Measurements from ENCODE around the gene H6PD. TPM values are rescaled to one million over a fixed set of nuclear protein-coding genes. Genes with fewer than 3 reads are reported as not detected.

H6PD gene
- total RNA-seq, 1 donor from 2014 or later: 43.7 TPM

- ATAC-seq: no peak
- Histone ChIP-seq H3K4me3 (no peak overlapping the region), H3K4me1 (peaks cover 28% of the 10 kb centered on the region), H3K27me3 (no peaks in the 10 kb centered on the region), H3K27ac (no peak overlapping the region), H3K9me3 (no peaks in the 10 kb centered on the region), H3K36me3 (no peaks in the 10 kb centered on the region)
- no peak for DNase-seq
- TF ChIP-seq CTCF (IDR thresholded peaks at IDR 0.05): no peak
- intact Hi-C loops (cut with DNase I): no loop called here
Measured at GRCh38 chr1:9317591-9318417, 83.2 kb downstream of the H6PD start.

- ATAC-seq (no peak), DNase-seq (no peak)
- Histone ChIP-seq H3K9me3 (no peaks in the 10 kb centered on the region), H3K4me3 (no peak overlapping the region), H3K4me1 (peaks cover 28% of the 10 kb centered on the region), H3K36me3 (no peaks in the 10 kb centered on the region), H3K27ac (no peak overlapping the region), H3K27me3 (no peaks in the 10 kb centered on the region)
- TF ChIP-seq CTCF (IDR thresholded peaks at IDR 0.05): no peak
- intact Hi-C loops (cut with DNase I): no loop called here
Measured at GRCh38 chr1:9319208-9319788, 84.7 kb downstream of the H6PD start.

GRCh38 chr1:9319789-9320519 is 85.4 kb downstream of the H6PD start:
- H3K27ac ChIP-seq: no peak overlapping the region
- DNase-seq (no peak), ATAC-seq (no peak)
- TF ChIP-seq CTCF (IDR thresholded peaks at IDR 0.05): no peak
- no peaks in the 10 kb centered on the region for H3K27me3 ChIP-seq
- no peaks in the 10 kb centered on the region for H3K9me3 ChIP-seq
- intact Hi-C loops (cut with DNase I): no loop called here
- no peak overlapping the region for H3K4me3 ChIP-seq
- H3K4me1 ChIP-seq: peaks cover 28% of the 10 kb centered on the region
- H3K36me3 ChIP-seq: no peaks in the 10 kb centered on the region

Other genes starting within 250 kb of the H6PD start
- not detected for gene SLC2A7, start 208.4 kb upstream of the H6PD start, total RNA-seq
- 0.98 TPM for gene SLC2A5, start 165.1 kb upstream of the H6PD start, total RNA-seq
- 19.0 TPM for gene GPR157, start 105.7 kb upstream of the H6PD start, total RNA-seq
- 29.0 TPM for gene SPSB1, start 58.1 kb downstream of the H6PD start, total RNA-seq

Measured in upper lobe of right lung (tissue), 1 donor.